Nucleus accumbens (tissue), 56 donors: Measurements from ENCODE around the gene ID1.
"Not testable (repeated sequence)": the region's sequence is repeated elsewhere in the genome, so short reads cannot be mapped to it uniquely, and the experiment has no call there.

Experiments
- DNase-seq, 56 donors: peaks; one replicate each; lab custom pipeline; 2025; lab: John Stamatoyannopoulos, UW

ID1 gene

GRCh38 chr20:31572701-31573554 lies 32.2 kb upstream of the ID1 start:
- DNase-seq: peak in 55 of 56 donors; percentile 23 to 97 (median 82)

GRCh38 chr20:31573555-31574321 lies 31.4 kb upstream of the ID1 start:
- DNase-seq: peak in 1 of 56 donors; percentile 35

- not testable (repeated sequence) for DNase-seq
Observed at GRCh38 chr20:31574986-31575385, 30.1 kb upstream of the ID1 start.

- no peak for DNase-seq
Observed at GRCh38 chr20:31576751-31577150, 28.3 kb upstream of the ID1 start.

- no peak for DNase-seq
Observed at GRCh38 chr20:31577194-31577593, 27.9 kb upstream of the ID1 start.

GRCh38 chr20:31578448-31579138 lies 26.5 kb upstream of the ID1 start:
- DNase-seq: no peak

- DNase-seq: no peak
Observed at GRCh38 chr20:31579245-31579644, 25.8 kb upstream of the ID1 start.

- not testable (repeated sequence) for DNase-seq
Observed at GRCh38 chr20:31579941-31580651, 25.0 kb upstream of the ID1 start.

GRCh38 chr20:31580706-31581105 lies 24.4 kb upstream of the ID1 start:
- DNase-seq: no peak

GRCh38 chr20:31581391-31581790 lies 23.7 kb upstream of the ID1 start:
- DNase-seq: no peak

- DNase-seq: peak in 10 of 56 donors; percentile 6 to 72 (median 22)
Observed at GRCh38 chr20:31587545-31588389, 17.3 kb upstream of the ID1 start.

- no peak for DNase-seq
Observed at GRCh38 chr20:31590717-31591225, 14.3 kb upstream of the ID1 start.

GRCh38 chr20:31593221-31594001 lies 11.7 kb upstream of the ID1 start:
- DNase-seq: no peak

GRCh38 chr20:31594002-31594557 lies 11.0 kb upstream of the ID1 start:
- DNase-seq: no peak

- no peak for DNase-seq
Observed at GRCh38 chr20:31594558-31595379, 10.3 kb upstream of the ID1 start.

GRCh38 chr20:31595380-31595653 lies 9.8 kb upstream of the ID1 start:
- DNase-seq: no peak

GRCh38 chr20:31595654-31596411 lies 9.3 kb upstream of the ID1 start:
- DNase-seq: peak in 10 of 56 donors; percentile 2 to 61 (median 28)
